Hepatocyte (in vitro differentiated cells): ENCODE data around the gene SLC25A25. TPM values are rescaled to one million over a fixed set of nuclear protein-coding genes. Genes with fewer than 3 reads are reported as not detected.

Experiments used
- DNase-seq: peaks from one replicate; pipeline ENCODE4 v3.0.0-alpha.2; 2016; ENCODE audit warnings: low spot score
- H2AFZ ChIP-seq: fragments of 200-600 bp; sonication (generic); 2 replicates; pipeline ENCODE4 v1.6.0; 2016; ENCODE audit warnings: antibody characterized with exemption, mild to moderate bottlenecking
- H3K27ac ChIP-seq: fragments of 200-600 bp; sonication (generic); 2 replicates; pipeline ENCODE4 v1.5.1; 2016; ENCODE audit warnings: mild to moderate bottlenecking
- H3K27me3 ChIP-seq: fragments of 200-600 bp; sonication (generic); 2 replicates; pipeline ENCODE4 v1.6.1; 2016
- H3K36me3 ChIP-seq: fragments of 200-600 bp; sonication (generic); replicated peaks from 2 replicates; pipeline ENCODE4 v1.5.1; 2016; ENCODE audit warnings: low read depth; ENCODE audit not compliant: insufficient read depth
- H3K4me1 ChIP-seq: fragments of 200-600 bp; sonication (generic); 2 replicates; pipeline ENCODE4 v1.5.1; 2016; ENCODE audit warnings: mild to moderate bottlenecking, moderate library complexity; ENCODE audit not compliant: insufficient read depth
- H3K4me2 ChIP-seq: fragments of 200-600 bp; sonication (generic); 2 replicates; pipeline ENCODE4 v1.6.0; 2016
- H3K4me3 ChIP-seq: fragments of 200-600 bp; sonication (generic); 2 replicates; pipeline ENCODE4 v1.5.1; 2016; ENCODE audit warnings: mild to moderate bottlenecking
- H3K79me2 ChIP-seq: fragments of 200-600 bp; sonication (generic); 2 replicates; pipeline ENCODE4 v1.6.0; 2017; ENCODE audit warnings: mild to moderate bottlenecking
- H3K9me2 ChIP-seq: fragments of 200-600 bp; sonication (generic); replicated peaks from 2 replicates; pipeline ENCODE4 v1.6.0; 2017; ENCODE audit warnings: mild to moderate bottlenecking; ENCODE audit not compliant: insufficient read depth
- H3K9me3 ChIP-seq: fragments of 200-600 bp; sonication (generic); 2 replicates; pipeline ENCODE4 v1.5.1; 2016; ENCODE audit warnings: low read depth, mild to moderate bottlenecking
- H4K20me1 ChIP-seq: fragments of 200-600 bp; sonication (generic); 2 replicates; pipeline ENCODE4 v1.6.0; 2016; ENCODE audit warnings: mild to moderate bottlenecking; ENCODE audit not compliant: insufficient read depth, poor library complexity, severe bottlenecking
- CTCF ChIP-seq: fragments of 200-600 bp; sonication (generic); IDR thresholded peaks from 2 replicates; pipeline ENCODE4 v1.5.1; 2016; ENCODE audit warnings: antibody characterized with exemption, mild to moderate bottlenecking; ENCODE audit not compliant: poor library complexity
- EZH2 ChIP-seq: fragments of 200-600 bp; sonication (generic); IDR thresholded peaks from 2 replicates; pipeline ENCODE4 v1.6.1; 2016; ENCODE audit warnings: antibody characterized with exemption, mild to moderate bottlenecking, borderline replicate concordance
- EZH2phosphoT487 ChIP-seq: fragments of 200-600 bp; sonication (generic); IDR thresholded peaks from one replicate; pipeline ENCODE4 v1.6.1; 2018; ENCODE audit warnings: antibody characterized with exemption, mild to moderate bottlenecking, low read depth, moderate library complexity; ENCODE audit not compliant: unreplicated experiment, severe bottlenecking
- whole genome bisulfite sequencing: methylation state at CpG from one replicate; pipeline ENCODE4 v1.1.6; 2016; ENCODE audit warnings: low lambda C conversion rate; ENCODE audit errors: missing lambda C conversion rate; 5-methylcytosine and 5-hydroxymethylcytosine counted together
- polyA plus RNA-seq: library from polyadenylated mRNA; unstranded; fragments of >200 nt; fragmentation: Nextera tagmentation; extraction: Ambion mirVana; gene quantifications from 2 replicates; pipeline ENCODE4 v1.2.1, GENCODE V29; 2016
- total RNA-seq: library from RNA; depleted of rRNA; stranded (reverse); fragments of >200 nt; gene quantifications from 2 replicates; pipeline ENCODE4 v1.2.3, GENCODE V29; 2014

The SLC25A25 gene
- total and polyA plus RNA-seq, 2 experiments from 2014 or later = 51.0 to 62.3 TPM

GRCh38 chr9:128123451-128124080 is 55.5 kb downstream of the SLC25A25 start:
- H3K36me3 ChIP-seq = no peaks in the 10 kb centered on the region
- 96% methylated on average over 21 of the region's 21 CpGs for WGBS
- TF ChIP-seq EZH2phosphoT487 (no peak), EZH2 (no peak), CTCF (no peak)
- peaks cover 26% of the 10 kb centered on the region for H3K79me2 ChIP-seq
- H4K20me1 ChIP-seq = no peaks in the 10 kb centered on the region
- no peak overlapping the region for H3K4me2 ChIP-seq
- H3K4me1 ChIP-seq = peaks cover 13% of the 10 kb centered on the region
- no peak overlapping the region for H3K27ac ChIP-seq
- H3K4me3 ChIP-seq = no peak overlapping the region
- no peak for DNase-seq
- no peaks in the 10 kb centered on the region for H3K9me3 ChIP-seq
- H2AFZ ChIP-seq = no peak overlapping the region
- H3K27me3 ChIP-seq = no peaks in the 10 kb centered on the region
- no peaks in the 10 kb centered on the region for H3K9me2 ChIP-seq

- Histone ChIP-seq H3K79me2 (peaks cover 33% of the 10 kb centered on the region), H3K4me3 (no peak overlapping the region), H3K27ac (no peak overlapping the region), H3K4me1 (peaks cover 19% of the 10 kb centered on the region), H3K27me3 (no peaks in the 10 kb centered on the region), H3K9me3 (no peaks in the 10 kb centered on the region), H3K4me2 (no peak overlapping the region), H3K9me2 (no peaks in the 10 kb centered on the region), H2AFZ (no peak overlapping the region), H4K20me1 (no peaks in the 10 kb centered on the region), H3K36me3 (no peaks in the 10 kb centered on the region)
- TF ChIP-seq CTCF (no peak), EZH2phosphoT487 (no peak), EZH2 (no peak)
- no peak for DNase-seq
- WGBS = 91% methylated on average over 8 of the region's 8 CpGs
These were observed 56.4 kb downstream of the SLC25A25 start for GRCh38 chr9:128124451-128124850.

GRCh38 chr9:128124873-128125579 is 57.0 kb downstream of the SLC25A25 start:
- DNase-seq = peak; percentile 76

More at GRCh38 chr9:128124873-128125579, 57.0 kb downstream of the SLC25A25 start:
- Histone ChIP-seq H3K4me3 (no peak overlapping the region), H3K27ac (no peak overlapping the region), H3K9me2 (no peaks in the 10 kb centered on the region), H3K4me2 (no peak overlapping the region), H3K36me3 (no peaks in the 10 kb centered on the region), H2AFZ (no peak overlapping the region), H3K4me1 (peaks cover 19% of the 10 kb centered on the region), H4K20me1 (no peaks in the 10 kb centered on the region), H3K27me3 (no peaks in the 10 kb centered on the region), H3K9me3 (no peaks in the 10 kb centered on the region), H3K79me2 (peaks cover 33% of the 10 kb centered on the region)
- WGBS = 88% methylated on average over 15 of the region's 16 CpGs
- TF ChIP-seq CTCF (peak; percentile 50), EZH2phosphoT487 (no peak), EZH2 (no peak)
